H1 (cell line): ENCODE results near the gene CHD9. TPM values are rescaled to one million over a fixed set of nuclear protein-coding genes. Genes with fewer than 3 reads are reported as not detected.
"Not testable (repeated sequence)": the region's sequence is repeated elsewhere in the genome, so short reads cannot be mapped to it uniquely, and the experiment has no call there.

ENCODE experiments used
- CTCF ChIA-PET: fragments of 300-600 bp; sonication (Branson Sonifier 250); formaldehyde crosslinking; loops from one replicate; lab custom pipeline; 2021; ENCODE audit not compliant: partially characterized antibody; lab: Charles Lee
- POLR2A ChIA-PET: fragments of 300-600 bp; sonication (Branson Sonifier 250); formaldehyde crosslinking; loops from one replicate; lab custom pipeline; 2021; ENCODE audit warnings: inconsistent platforms; ENCODE audit not compliant: partially characterized antibody; lab: Charles Lee
- DNase-seq, 2 experiments: peaks; one replicate each; pipeline versions ENCODE4 v3.0.0 to v3.0.0-alpha.2; 2010 to 2022; ENCODE audit warnings: low spot score in 2 of 2, low read depth in 1 of 2, mixed read lengths in 1 of 2
- FAIRE-seq: peaks from 2 replicates; lab custom pipeline; 2011; peaks lifted over from hg19 to GRCh38; lab: Jason Lieb, UNC
- H2AFZ ChIP-seq: 2 replicates; pipeline ENCODE4 v1.8.1; 2012; ENCODE audit warnings: low read length, inconsistent platforms
- H2AK5ac ChIP-seq: 2 replicates; pipeline ENCODE4 v1.6.1; 2013; ENCODE audit warnings: low read depth, low read length
- H2BK120ac ChIP-seq: replicated peaks from 2 replicates; pipeline ENCODE3; 2013; ENCODE audit warnings: low read depth, low read length, inconsistent platforms
- H2BK12ac ChIP-seq: 2 replicates; pipeline ENCODE4 v1.6.1; 2013; ENCODE audit warnings: low read depth, low read length
- H2BK15ac ChIP-seq: 2 replicates; pipeline ENCODE4 v1.6.1; 2013; ENCODE audit warnings: low read length
- H2BK20ac ChIP-seq: 2 replicates; pipeline ENCODE4 v1.6.1; 2013; ENCODE audit warnings: low read length
- H2BK5ac ChIP-seq: 2 replicates; pipeline ENCODE4 v1.6.1; 2013; ENCODE audit warnings: low read depth, low read length
- H3K14ac ChIP-seq: 2 replicates; pipeline ENCODE4 v1.6.1; 2013; ENCODE audit warnings: inconsistent platforms; ENCODE audit not compliant: insufficient read length
- H3K18ac ChIP-seq: 2 replicates; pipeline ENCODE4 v1.6.1; 2013; ENCODE audit warnings: low read length; ENCODE audit errors: extremely low read depth
- H3K23ac ChIP-seq: 2 replicates; pipeline ENCODE4 v1.6.1; 2013; ENCODE audit warnings: inconsistent platforms; ENCODE audit not compliant: insufficient read length
- H3K23me2 ChIP-seq: 2 replicates; pipeline ENCODE4 v1.6.1; 2013; ENCODE audit warnings: low read depth, low read length
- H3K27ac ChIP-seq: 2 replicates; pipeline ENCODE4 v1.6.1; 2011; ENCODE audit warnings: low read depth, low read length, inconsistent platforms
- H3K27me3 ChIP-seq, 4 experiments: replicated peaks in 1 of 4; 1 replicate in 1 of 4; 2 replicates in 3 of 4; pipeline versions ENCODE4 v1.6.1 to v1.8.1; 2011 to 2013; ENCODE audit warnings: low read length in 3 of 4, mild to moderate bottlenecking in 3 of 4, inconsistent platforms in 2 of 4, mixed read lengths in 2 of 4, moderate library complexity in 1 of 4; ENCODE audit not compliant: control insufficient read depth in 3 of 4, insufficient read depth in 3 of 4; ENCODE audit errors: extremely low read depth in 1 of 4
- H3K36me3 ChIP-seq, 4 experiments: 2 replicates each; pipeline versions ENCODE4 v1.6.1 to v1.8.1; 2011 to 2013; ENCODE audit warnings: mild to moderate bottlenecking in 4 of 4, low read length in 3 of 4, moderate library complexity in 2 of 4, control low read depth in 1 of 4, inconsistent platforms in 1 of 4; ENCODE audit not compliant: insufficient read depth in 4 of 4, control insufficient read depth in 2 of 4
- H3K4ac ChIP-seq: replicated peaks from 2 replicates; pipeline ENCODE3; 2013; ENCODE audit warnings: low read length, low read depth, mixed read lengths, inconsistent platforms; ENCODE audit not compliant: insufficient read length
- H3K4me1 ChIP-seq, 4 experiments: replicated peaks in 1 of 4; 1 replicate in 1 of 4; 2 replicates in 3 of 4; pipeline versions ENCODE4 v1.6.1 to v1.8.1; 2011 to 2013; ENCODE audit warnings: low read length in 3 of 4, inconsistent platforms in 2 of 4, mixed read lengths in 1 of 4; ENCODE audit not compliant: insufficient read depth in 4 of 4, control insufficient read depth in 3 of 4
- H3K4me2 ChIP-seq, 2 experiments: 2 replicates each; pipeline versions ENCODE4 v1.6.1 to v1.8.1; 2011 to 2013; ENCODE audit warnings: low read depth in 2 of 2, low read length in 2 of 2, control low read depth in 1 of 2, inconsistent platforms in 1 of 2, mild to moderate bottlenecking in 1 of 2; ENCODE audit not compliant: insufficient read depth in 1 of 2
- H3K4me3 ChIP-seq, 4 experiments: fragments of 200-600, 300-600 bp in 1 of 4; sonication (generic), shearing (Covaris generic), sonication (Bioruptor Twin) in 1 of 4; 2 replicates each; pipeline versions ENCODE4 v1.5.1 to v1.8.1; 2011 to 2016; ENCODE audit warnings: low read length in 4 of 4, low read depth in 3 of 4, control low read depth in 2 of 4, inconsistent platforms in 2 of 4, mild to moderate bottlenecking in 2 of 4, mixed read lengths in 1 of 4, moderate library complexity in 1 of 4; ENCODE audit not compliant: insufficient read depth in 2 of 4; ENCODE audit errors: extremely low read depth in 1 of 4
- H3K56ac ChIP-seq: replicated peaks from 2 replicates; pipeline ENCODE3; 2013; ENCODE audit warnings: low read depth, mild to moderate bottlenecking, mixed read lengths, low read length, inconsistent platforms; ENCODE audit not compliant: insufficient read length
- H3K79me1 ChIP-seq: 2 replicates; pipeline ENCODE4 v1.6.1; 2013; ENCODE audit warnings: low read depth, low read length, control low read depth
- H3K79me2 ChIP-seq, 2 experiments: 2 replicates each; pipeline versions ENCODE4 v1.6.1 to v1.8.1; 2012 to 2013; ENCODE audit warnings: low read length in 2 of 2, mild to moderate bottlenecking in 2 of 2, inconsistent platforms in 1 of 2; ENCODE audit not compliant: insufficient read depth in 2 of 2, control insufficient read depth in 1 of 2
- H3K9ac ChIP-seq, 4 experiments: replicated peaks in 1 of 4; 1 replicate in 1 of 4; 2 replicates in 3 of 4; pipeline versions ENCODE4 v1.6.1 to v1.8.1; 2011 to 2013; ENCODE audit warnings: low read depth in 3 of 4, low read length in 3 of 4, control low read depth in 2 of 4, mild to moderate bottlenecking in 2 of 4, moderate library complexity in 2 of 4, inconsistent platforms in 1 of 4; ENCODE audit errors: extremely low read depth in 1 of 4
- H3K9me3 ChIP-seq, 2 experiments: 2 replicates each; pipeline versions ENCODE4 v1.6.1 to v1.8.1; 2012 to 2013; ENCODE audit warnings: mild to moderate bottlenecking in 2 of 2, moderate library complexity in 2 of 2, control low read depth in 1 of 2, inconsistent platforms in 1 of 2, low read depth in 1 of 2, low read length in 1 of 2, mixed read lengths in 1 of 2; ENCODE audit not compliant: insufficient read depth in 2 of 2
- H4K20me1 ChIP-seq, 2 experiments: replicated peaks in 1 of 2; 2 replicates each; pipeline versions ENCODE3 to v1.8.1; 2011 to 2013; ENCODE audit warnings: inconsistent platforms in 2 of 2, low read length in 2 of 2, mild to moderate bottlenecking in 1 of 2; ENCODE audit not compliant: insufficient read depth in 2 of 2, control insufficient read depth in 1 of 2
- H4K5ac ChIP-seq: 2 replicates; pipeline ENCODE4 v1.6.1; 2013; ENCODE audit warnings: low read length, low read depth, mixed read lengths, inconsistent platforms; ENCODE audit not compliant: insufficient read length
- H4K8ac ChIP-seq: 2 replicates; pipeline ENCODE4 v1.8.0; 2013; ENCODE audit warnings: mild to moderate bottlenecking, moderate library complexity, low read length, inconsistent platforms; ENCODE audit not compliant: insufficient read depth; ENCODE audit errors: extremely low read depth
- H4K91ac ChIP-seq: replicated peaks from 2 replicates; pipeline ENCODE3; 2013; ENCODE audit warnings: low read length, mixed read lengths, inconsistent platforms; ENCODE audit not compliant: insufficient read length
- EGR1 ChIP-seq: IDR thresholded peaks from 2 replicates; pipeline ENCODE4 v1.6.1; 2011; ENCODE audit warnings: low read depth, low read length, borderline replicate concordance
- KDM1A ChIP-seq: fragments of 200-600, 300-600 bp; sonication (generic); IDR thresholded peaks from 2 replicates; pipeline ENCODE4 v1.7.1; 2016; ENCODE audit warnings: mild to moderate bottlenecking, low read length, borderline replicate concordance
- KDM4A ChIP-seq: IDR thresholded peaks from one replicate; pipeline ENCODE4 v1.7.1; 2012; ENCODE audit warnings: low read depth, mild to moderate bottlenecking, moderate library complexity, low read length, inconsistent platforms; ENCODE audit not compliant: severe bottlenecking
- POLR2AphosphoS5 ChIP-seq: IDR thresholded peaks from 2 replicates; pipeline ENCODE4 v1.6.1; 2011; ENCODE audit warnings: low read depth, low read length
- RNF2 ChIP-seq: fragments of 200-900, 300-1000 bp; sonication (generic); IDR thresholded peaks from 2 replicates; pipeline ENCODE4 v1.7.1; 2016; ENCODE audit warnings: borderline replicate concordance, low read depth, mild to moderate bottlenecking, antibody characterized with exemption, low read length; ENCODE audit not compliant: poor library complexity, severe bottlenecking; ENCODE audit errors: missing control alignments
- TBP ChIP-seq: IDR thresholded peaks from 2 replicates; pipeline ENCODE4 v1.6.1; 2011; ENCODE audit warnings: low read depth, low read length, improper control_type of control experiment
- WGBS, 2 experiments: shearing (Covaris generic) in 1 of 2; methylation state at CpG; one replicate each; pipeline versions ENCODE4 v1.1.6 to v1.1.7; 2013 to 2015; ENCODE audit warnings: low lambda C conversion rate in 2 of 2, mixed read lengths in 2 of 2, inconsistent platforms in 1 of 2, low coverage in 1 of 2, missing lambda C conversion rate in 1 of 2; ENCODE audit not compliant: insufficient replicate concordance in 2 of 2, insufficient coverage in 1 of 2, insufficient read length in 1 of 2; ENCODE audit errors: extremely low coverage in 1 of 2, missing lambda C conversion rate in 1 of 2; 5-methylcytosine and 5-hydroxymethylcytosine counted together
- polyA plus RNA-seq, 7 experiments: library from polyadenylated mRNA; depleted of rRNA in 3 of 7; stranded (reverse) in 5 of 7; unstranded in 2 of 7; fragments of >200 nt in 5 of 7; fragments of 200-250 nt in 2 of 7; gene quantifications; 1 replicate in 5 of 7; 2 replicates in 1 of 7; 4 replicates in 1 of 7; pipeline versions ENCODE4 v1.2.1 to v1.2.3, GENCODE V29; 2011 to 2013; ENCODE audit warnings: missing spikeins in 2 of 7, mixed read lengths in 2 of 7
- total RNA-seq: library from RNA; stranded (reverse); fragmentation: NEBNext Ultra II Directional; extraction: Animal tissue kit (Norgen Biotek cat#: 25700); gene quantifications from 2 replicates; pipeline ENCODE4 v1.2.1, GENCODE V29; 2021
- TF ChIP-seq, protein P1 (sequence below): IDR thresholded peaks from 2 replicates; pipeline ENCODE4 v1.6.1; 2012; ENCODE audit warnings: inconsistent platforms

CHD9 gene
- total and polyA plus RNA-seq, 2 of the 8 experiments (the other 6 are each of a cell fraction or from before 2014, with no cell fraction given) = 9.9 to 32.4 TPM

DNA sequence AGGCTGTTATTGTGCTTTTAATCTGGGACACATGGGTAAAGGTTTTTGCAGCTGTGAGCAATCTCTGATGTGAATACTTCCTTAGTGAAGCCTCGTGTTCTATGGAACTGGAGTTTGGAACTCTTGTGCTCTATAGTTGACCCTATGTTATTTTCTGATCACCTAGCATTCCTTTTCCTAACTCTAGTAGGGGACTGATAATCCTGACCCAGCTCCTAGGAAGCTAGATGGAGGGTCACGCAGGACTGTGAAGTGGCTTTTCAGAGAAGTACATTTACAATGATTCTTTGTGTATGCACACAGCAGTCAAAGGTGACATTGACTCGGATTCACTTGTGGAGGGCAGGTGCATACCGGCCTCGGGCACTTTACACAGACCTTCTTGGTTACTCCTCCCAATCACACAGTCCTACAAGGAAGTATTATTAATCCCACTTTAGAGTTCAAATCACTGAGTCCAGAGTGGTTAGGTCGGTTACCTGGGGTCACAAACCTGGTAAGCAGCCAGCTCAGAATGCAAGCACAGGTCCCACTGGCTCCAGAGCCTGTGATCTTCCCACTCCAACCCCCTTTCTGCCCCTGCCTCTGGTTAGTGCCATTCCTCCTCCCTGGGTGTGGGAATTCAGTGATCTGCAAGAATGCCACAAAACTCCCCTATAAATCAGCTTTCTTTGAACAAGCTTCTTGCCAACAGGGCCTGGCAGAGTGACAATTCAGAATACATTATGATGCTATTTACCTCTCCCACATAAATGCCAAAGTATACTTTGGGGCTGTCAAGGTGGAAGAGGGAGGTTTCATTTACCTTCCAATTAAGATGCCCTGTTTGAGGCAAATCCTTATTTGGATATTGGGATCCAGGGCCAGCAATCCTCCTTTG is 9.2 kb upstream of the CHD9 start (continued):
- TF ChIP-seq KDM4A (no peak), KDM1A (no peak), TBP (no peak), POLR2AphosphoS5 (no peak), EGR1 (no peak), RNF2 (no peak)
- TF ChIP-seq, protein P1, sequence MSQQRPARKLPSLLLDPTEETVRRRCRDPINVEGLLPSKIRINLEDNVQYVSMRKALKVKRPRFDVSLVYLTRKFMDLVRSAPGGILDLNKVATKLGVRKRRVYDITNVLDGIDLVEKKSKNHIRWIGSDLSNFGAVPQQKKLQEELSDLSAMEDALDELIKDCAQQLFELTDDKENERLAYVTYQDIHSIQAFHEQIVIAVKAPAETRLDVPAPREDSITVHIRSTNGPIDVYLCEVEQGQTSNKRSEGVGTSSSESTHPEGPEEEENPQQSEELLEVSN = no peak

DNA sequence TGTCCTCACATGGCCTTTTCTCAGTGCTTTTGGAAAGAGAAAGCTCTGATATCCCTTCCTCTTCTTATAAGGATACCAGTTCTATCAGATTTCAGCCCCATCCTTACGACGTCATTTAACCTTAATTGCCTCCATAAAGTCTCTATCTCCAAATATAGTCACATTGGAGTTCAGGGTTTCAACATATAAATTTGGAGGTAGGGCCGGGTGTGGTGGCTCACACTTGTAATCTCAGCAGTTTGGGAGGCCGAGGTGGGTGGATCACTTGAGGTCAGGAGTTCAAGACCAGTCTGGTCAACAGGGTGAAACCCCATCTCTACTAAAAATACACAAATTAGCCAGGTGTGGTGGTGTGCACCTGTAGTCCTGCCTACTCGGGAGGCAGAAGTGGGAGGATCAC is 7.3 kb upstream of the CHD9 start:
- H3K27ac ChIP-seq, H2BK120ac ChIP-seq, POLR2A ChIA-PET, H3K23ac ChIP-seq, DNase-seq, H3K18ac ChIP-seq, H2BK5ac ChIP-seq, H2AFZ ChIP-seq, FAIRE-seq, H3K9ac ChIP-seq, H3K4ac ChIP-seq, H4K8ac ChIP-seq, H3K23me2 ChIP-seq, H4K20me1 ChIP-seq, H2AK5ac ChIP-seq, H3K36me3 ChIP-seq, H2BK12ac ChIP-seq, H4K5ac ChIP-seq, H3K4me2 ChIP-seq, H3K79me1 ChIP-seq, H3K9me3 ChIP-seq, H3K14ac ChIP-seq, H2BK20ac ChIP-seq, H3K4me3 ChIP-seq, H3K27me3 ChIP-seq, H2BK15ac ChIP-seq, H4K91ac ChIP-seq, H3K56ac ChIP-seq: not testable (repeated sequence)
- peaks cover 0 to 10% of the 10 kb centered on the region in 2 experiments; a peak in 2 of 4 replicates for H3K79me2 ChIP-seq
- H3K4me1 ChIP-seq = peaks cover 0 to 22% (median 17%) of the 10 kb centered on the region in 4 experiments; a peak in 6 of 7 replicates
- 95% methylated on average over 5 of the region's 5 CpGs; no CpG with 5 or more reads in 1 of the 2 experiments for WGBS, 2 experiments
- CTCF ChIA-PET = interaction anchor here (1.2 kb wide), 1 partner anchor 111 kb away, joined by 6 read pairs; no protein-coding TSS in a partner anchor
